ENCODE results near the gene RABGAP1. TPM values are rescaled to one million over a fixed set of nuclear protein-coding genes. Genes with fewer than 3 reads are reported as not detected.

Gene RABGAP1
- total RNA-seq, 1 donor: 50.9 TPM

DNA sequence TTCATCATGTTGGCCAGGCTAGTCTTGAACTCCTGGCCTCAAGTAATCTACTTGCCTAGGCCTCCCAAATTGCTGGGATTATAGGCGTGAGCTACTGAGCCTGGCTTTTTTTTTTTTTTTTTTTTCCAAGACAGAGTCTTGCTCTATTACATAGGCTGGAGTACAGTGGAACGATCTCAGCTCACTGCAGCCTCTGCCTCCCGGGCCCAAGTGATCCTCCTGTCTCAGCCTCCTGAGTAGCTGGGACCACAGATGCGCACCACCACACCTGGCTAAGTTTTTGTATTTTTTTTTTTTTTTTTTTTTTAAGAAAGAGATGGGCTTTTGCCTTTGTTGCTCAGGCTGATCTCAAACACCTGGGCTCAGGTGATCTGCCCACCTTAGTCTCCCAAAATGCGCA lies 66.4 kb downstream of the RABGAP1 start:
- no peak for DNase-seq (ENCODE audit: low read depth in 2 of 3, low spot score in 2 of 3)

DNA sequence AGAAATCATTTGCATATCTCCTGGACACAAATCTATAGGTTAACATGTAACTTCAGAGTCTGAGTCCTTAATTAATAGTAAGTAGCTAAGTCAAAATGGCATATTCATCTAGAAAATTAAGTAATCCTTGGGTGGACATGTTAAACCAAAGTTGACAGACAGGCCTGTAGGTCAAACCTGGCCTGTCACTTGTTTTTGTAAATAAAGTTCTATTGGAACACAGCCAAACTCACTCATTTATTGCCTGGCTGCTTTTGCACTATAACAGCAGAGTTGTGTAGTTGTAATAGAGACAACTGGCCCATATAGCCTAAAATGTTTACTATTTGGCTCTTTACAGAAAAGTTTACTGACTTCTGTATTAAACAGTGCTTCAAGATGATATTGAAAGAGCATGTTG lies 68.1 kb downstream of the RABGAP1 start:
- DNase-seq (ENCODE audit: low read depth in 2 of 3, low spot score in 2 of 3): no peak

DNA sequence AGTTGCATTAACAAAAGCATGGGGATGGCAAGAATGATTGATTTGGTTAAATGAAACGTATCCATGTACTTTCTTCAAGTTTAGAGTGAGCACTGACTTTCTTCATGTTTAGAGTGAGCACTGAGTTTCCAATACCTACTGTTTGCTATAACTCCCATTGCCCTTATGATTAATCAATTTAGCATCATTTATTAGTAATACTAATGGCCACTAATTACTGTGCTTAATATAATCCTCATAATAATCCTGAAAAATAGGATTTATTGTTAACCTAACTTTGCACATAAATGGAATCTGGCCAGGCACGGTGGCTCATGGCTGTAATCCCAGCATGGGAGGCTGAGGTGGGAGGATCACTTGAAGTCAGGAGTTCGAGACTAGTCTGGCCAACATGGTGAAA lies 70.6 kb downstream of the RABGAP1 start:
- DNase-seq (ENCODE audit: low read depth in 2 of 3, low spot score in 2 of 3): no peak

DNA sequence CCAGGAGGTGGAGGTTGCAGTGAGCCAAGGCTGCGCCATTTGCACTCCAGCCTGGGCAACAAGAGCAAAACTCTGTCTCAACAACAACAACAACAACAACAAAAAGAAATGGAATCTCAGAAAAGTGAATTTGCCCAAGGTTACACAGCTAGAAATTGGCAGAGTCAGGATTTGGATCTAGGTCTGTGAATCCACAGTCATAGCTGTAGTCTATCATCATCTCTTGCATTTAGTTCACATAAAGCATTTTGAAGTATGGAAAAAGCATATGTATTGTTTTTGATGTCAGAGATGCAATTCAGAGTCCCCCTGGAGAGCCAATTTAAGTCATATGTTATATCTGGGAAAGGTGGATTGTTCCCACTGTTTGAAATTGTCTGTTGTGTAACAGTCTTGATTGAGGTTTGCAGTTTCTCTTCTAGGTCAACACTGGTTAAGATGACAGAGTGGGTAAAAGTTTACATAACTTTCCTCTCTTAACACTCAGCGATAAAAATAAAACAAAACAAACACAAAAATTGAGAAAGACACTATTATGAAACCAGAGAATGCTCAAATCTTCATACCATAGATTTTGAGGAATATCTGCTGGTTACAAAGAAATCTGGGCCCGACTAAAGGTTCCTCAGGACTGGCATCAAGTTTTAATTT lies 71.2 kb downstream of the RABGAP1 start:
- no peak for DNase-seq (ENCODE audit: low read depth in 2 of 3, low spot score in 2 of 3)

DNA sequence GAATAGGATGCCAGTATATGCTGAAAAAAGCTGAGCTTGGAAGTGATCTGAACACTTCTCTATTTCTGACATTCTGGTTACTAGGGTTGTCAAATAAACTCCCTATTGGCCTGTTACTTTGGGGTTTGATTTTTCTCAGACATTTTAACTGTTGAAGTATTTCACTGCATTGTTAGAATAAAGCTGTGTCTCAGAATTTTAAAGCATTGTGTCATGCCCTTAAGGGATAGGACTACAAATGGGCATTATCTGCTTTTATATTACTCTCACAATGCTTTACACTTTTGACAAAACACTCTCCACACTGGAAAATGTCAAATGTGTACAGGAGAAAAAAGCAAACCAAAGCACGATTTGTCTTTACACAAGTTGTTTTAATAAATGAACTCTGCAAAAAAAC lies 75.8 kb downstream of the RABGAP1 start:
- no peak for DNase-seq (ENCODE audit: low read depth in 2 of 3, low spot score in 2 of 3)

DNA sequence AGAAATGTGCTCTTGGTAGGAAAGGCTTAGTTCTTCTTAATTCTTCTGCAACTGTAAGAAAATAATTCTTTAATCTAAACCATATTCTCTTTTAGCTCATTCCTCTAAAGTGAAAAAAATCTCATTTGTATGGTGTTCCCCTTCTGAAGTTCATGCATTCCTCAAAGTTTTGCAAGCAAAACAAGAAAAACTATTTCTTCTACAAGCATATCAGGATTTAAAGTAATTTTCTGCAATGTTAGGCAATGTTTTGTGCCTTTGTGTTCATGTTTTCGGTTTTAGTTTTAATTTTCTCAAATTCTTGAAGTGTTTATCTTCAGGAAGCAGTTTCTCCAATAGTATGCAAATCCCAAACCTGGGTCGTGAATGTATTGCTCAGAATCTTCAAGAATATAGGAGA lies 80.0 kb downstream of the RABGAP1 start:
- no peak for DNase-seq (ENCODE audit: low read depth in 2 of 3, low spot score in 2 of 3)

DNA sequence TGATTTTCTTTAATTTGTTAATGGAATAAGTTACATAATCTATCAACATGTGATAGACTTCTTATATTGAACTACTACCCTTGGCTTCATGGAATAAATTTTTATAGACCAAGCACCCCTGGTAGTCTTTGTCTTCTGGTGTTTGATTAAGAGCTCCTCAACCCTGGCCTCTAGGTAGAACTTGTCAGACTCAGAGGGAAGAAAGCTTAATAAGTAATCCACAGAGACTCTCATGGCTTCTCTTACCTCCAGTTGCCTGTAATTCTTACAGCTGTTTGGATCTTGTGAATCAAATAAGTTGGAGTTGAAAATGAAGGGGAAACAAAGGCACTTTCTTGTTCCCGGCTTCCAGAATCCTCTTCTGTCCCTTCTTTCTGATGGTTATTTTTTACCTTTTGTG lies 85.6 kb downstream of the RABGAP1 start:
- DNase-seq (ENCODE audit: low read depth in 2 of 3, low spot score in 2 of 3): no peak

DNA sequence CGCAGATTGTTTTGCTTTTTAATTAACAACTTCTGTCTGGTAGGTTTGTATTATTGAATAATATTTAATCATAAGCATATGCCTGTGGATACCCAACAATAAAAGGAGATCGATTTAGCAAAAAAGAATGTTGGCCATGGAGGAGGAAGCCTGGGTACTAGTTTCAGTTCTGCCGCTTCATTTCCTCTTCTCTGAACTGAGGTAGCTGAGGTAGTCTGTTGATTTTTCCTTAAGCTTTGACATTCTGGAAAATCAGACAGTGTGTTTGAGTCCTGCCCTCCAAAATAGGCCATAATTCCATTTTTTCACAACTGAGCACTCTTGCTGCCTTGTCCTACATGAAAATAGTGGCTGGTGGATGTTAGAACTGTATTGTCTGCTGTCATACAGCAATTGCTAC lies 86.7 kb downstream of the RABGAP1 start:
- DNase-seq (ENCODE audit: low read depth in 2 of 3, low spot score in 2 of 3): no peak

DNA sequence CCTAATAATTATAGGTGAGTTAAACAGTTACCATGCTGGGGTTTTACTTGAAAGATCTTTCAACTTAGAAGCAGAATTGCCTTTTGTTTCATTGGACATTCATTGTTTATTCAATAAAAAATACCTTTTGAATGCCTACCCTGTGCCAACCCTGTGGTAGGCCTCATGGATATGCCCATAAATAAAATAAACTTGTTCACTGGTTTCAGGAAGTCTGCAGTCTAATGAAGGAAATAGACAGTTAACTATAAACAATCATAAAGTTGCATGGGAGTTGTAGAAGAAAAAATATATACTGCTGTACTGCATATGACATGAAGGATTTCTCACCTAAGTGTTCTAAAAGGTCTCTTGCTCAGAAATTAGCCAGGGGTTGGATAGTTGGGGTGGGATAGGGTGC lies 87.3 kb downstream of the RABGAP1 start:
- DNase-seq (ENCODE audit: low read depth in 2 of 3, low spot score in 2 of 3): peak in 1 of 3 donors; percentile 43

DNA sequence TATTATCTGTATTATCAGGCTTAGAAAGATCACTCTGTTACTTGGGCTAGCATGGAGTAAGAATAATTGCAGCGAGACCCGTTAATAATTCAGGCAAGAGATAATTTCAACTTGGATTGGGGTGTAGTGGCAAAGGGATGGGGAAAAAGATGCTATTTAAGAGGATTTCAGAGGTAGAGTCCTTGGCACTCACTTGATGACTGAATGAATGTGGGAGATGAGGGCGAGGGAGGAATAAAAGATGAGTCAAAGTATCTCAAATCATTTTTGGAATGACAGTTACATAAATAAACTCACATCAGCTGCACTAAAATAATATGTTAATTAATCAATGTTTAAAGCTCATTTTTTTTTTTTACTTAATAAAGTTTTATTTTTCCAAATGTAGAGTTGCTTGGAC lies 88.2 kb downstream of the RABGAP1 start:
- DNase-seq (ENCODE audit: low read depth in 2 of 3, low spot score in 2 of 3): no peak

DNA sequence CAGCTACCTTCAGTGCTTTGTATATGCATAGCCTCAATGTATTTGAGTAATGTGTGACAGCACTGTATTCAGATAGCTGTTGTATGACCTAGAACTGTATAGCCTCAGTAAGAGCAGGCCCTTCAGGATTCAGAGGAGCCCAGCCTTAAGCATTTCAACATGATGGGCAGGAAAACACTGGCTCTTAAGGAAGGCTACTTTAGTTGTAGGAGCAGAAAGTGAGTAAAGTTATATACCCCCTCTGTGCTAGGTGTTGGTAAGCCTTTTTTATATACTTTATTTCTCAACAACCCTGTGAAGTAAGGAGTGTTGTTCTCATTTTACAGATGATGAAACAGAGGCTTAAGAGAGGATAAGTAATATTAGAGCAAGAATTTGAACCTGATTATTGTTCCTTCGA lies 91.1 kb downstream of the RABGAP1 start:
- DNase-seq (ENCODE audit: low read depth in 2 of 3, low spot score in 2 of 3): no peak

DNA sequence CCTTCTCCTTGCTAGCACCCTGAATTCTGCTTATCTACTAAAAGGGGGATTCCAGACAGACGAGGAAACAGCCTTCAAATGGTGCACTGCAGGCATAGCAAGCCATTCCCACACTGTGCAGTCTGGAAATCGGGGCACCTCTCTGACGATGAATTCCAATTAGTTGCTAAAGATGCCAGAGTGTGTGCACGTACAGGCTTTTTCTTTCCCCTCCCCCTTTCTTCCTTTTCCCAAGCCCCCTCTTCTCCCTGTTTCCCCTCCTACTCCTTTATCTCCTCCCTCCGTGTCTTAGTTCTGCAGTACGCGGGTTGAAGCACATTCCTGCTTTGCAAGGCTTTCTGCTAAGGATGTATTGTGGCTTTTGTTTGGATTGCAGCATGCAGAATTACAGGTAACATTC lies 92.5 kb downstream of the RABGAP1 start, which contains the start of gene GPR21:
Gene GPR21 (plus strand): TSS at position 316 of the 400 bp plus-strand sequence. CDS start 900 bp downstream, outside the sequence.
- no peak for DNase-seq (ENCODE audit: low read depth in 2 of 3, low spot score in 2 of 3)

DNA sequence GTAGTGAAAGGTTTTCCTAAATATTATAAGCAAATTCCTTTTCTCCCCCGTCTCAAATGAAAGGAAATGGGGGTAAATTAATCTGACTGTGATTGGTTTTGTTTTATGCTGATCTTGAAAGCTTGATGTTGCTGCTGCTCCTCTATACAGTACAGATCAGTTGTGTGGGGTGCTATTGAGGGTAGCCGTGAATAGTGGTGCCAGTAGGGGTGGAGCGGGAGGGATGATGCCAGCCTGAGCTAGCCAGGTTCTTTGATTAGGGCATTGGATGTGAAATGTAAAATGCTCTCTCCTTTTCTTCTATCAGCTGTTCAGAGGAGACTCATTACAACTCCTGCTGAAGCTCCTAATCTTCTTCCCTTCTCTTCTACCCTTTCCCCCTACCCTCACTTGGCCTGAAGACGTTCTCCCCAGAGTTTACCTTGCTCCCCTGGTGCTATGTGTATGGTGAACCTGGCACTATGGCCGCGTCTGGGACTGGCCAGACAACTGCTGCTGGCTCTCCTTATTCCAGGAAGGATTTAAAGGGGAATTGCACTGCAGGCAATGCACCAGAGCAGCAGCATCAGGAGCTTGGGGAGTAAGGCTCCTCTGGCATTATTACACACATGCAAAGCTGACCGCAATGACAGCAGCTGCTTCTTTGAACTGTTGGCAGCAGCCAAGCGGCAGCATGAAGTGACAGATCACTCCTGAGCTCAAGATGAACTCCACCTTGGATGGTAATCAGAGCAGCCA lies 93.2 kb downstream of the RABGAP1 start:
- DNase-seq (ENCODE audit: low read depth in 2 of 3, low spot score in 2 of 3): peak in 2 of 3 donors; percentile 73 to 78

DNA sequence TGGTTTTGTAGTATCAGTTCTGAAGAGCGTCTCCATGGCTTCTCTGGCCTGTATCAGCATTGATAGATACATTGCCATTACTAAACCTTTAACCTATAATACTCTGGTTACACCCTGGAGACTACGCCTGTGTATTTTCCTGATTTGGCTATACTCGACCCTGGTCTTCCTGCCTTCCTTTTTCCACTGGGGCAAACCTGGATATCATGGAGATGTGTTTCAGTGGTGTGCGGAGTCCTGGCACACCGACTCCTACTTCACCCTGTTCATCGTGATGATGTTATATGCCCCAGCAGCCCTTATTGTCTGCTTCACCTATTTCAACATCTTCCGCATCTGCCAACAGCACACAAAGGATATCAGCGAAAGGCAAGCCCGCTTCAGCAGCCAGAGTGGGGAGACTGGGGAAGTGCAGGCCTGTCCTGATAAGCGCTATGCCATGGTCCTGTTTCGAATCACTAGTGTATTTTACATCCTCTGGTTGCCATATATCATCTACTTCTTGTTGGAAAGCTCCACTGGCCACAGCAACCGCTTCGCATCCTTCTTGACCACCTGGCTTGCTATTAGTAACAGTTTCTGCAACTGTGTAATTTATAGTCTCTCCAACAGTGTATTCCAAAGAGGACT lies 94.2 kb downstream of the RABGAP1 start:
- peak in 2 of 3 donors; percentile 89 to 95 for DNase-seq (ENCODE audit: low read depth in 2 of 3, low spot score in 2 of 3)

DNA sequence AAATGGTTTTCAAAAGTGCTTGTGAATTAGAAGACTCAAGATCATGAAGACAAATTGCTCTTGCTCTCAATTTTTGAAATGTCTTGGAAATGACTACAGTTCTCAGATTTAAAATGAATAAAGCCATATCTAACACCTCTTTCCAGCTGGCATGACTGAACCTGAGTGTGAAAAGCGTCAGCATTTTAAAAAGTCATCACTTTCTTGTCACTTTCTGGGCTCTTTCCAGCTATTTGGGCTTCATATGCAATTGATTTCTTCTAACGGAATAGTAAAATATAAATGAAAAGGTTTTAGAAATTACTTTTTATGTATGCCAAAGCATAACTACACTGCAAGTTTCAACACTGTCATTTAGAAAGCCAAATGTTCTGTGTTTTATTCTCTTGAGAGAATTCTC lies 95.0 kb downstream of the RABGAP1 start:
- no peak for DNase-seq (ENCODE audit: low read depth in 2 of 3, low spot score in 2 of 3)

DNA sequence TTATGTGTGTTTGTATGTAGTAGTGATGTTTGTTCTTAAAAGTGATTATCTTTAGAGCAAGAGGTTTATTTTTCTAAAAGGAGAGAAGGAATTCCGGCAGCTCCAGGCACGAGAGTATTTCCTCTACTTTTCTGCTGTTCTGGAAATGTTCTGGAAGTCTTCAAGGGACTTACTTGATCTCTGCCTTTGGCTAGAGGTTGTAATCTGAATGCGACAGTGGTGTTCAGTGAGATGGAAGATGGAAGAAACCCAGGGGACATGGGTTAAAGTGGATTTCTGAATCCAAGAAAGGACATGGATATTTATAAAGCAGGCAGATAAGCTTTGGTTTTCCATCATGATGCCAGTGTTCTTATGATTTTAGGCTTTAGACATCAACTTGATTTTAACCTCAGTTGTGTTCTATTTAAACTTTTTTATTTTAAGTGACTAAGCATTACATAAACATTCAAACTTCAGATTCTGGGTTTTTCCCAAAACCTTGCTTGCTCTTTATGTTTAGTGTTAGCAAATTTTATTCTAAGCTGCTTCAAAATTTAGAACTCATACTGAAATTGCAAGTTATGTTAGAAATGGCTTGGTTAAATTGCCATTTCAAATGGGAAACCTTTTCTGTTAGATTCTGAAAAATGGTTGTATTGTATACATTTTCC lies 96.2 kb downstream of the RABGAP1 start:
- no peak for DNase-seq (ENCODE audit: low read depth in 2 of 3, low spot score in 2 of 3)

DNA sequence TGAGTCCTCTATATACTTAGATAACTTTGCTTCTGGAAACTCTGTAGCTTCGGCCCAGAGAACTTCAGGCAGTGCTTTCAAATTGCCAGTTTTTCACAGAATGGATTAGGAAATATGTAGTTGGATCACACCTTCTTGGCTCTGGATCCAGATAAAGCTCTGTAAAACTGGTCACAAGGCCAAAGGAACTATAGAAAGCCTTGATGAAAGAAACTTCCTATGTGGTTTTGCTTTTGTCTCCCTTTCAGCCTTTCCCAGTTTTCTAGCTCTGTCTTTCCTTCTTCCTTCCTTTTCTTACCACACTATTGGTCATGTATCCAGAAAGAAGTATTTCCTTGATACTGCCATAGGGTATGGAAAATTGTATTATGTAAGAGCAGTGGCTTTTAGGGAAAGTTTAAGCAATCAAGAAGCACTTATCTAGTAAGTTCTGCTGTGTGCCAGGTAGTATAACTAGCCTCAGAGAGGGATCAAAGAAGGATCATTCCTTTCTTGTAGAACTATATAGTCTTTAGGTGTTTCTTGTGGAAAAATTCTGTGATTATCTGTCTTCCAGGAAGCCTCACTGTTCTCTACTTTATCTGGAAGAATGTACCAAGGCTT lies 98.9 kb downstream of the RABGAP1 start:
- DNase-seq (ENCODE audit: low read depth in 2 of 3, low spot score in 2 of 3): no peak

DNA sequence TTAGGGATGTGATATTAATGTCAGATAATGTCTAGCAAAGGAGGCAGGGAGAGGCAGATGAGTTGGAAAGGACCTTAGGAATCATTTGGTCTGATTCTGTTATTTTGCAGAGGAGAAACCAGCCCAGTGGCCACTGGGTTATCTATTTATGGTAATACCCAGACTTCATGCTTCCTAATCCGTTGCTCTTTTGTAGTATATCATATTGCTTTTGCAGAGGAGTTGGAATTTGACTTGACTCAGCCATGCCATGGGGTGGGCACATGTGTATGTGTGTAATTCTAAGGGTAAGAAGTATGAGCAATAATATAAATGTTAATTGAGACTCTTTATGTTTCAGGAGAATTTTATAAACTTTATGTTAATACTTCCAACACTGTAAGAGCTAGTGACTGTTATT lies 100.0 kb downstream of the RABGAP1 start:
- DNase-seq (ENCODE audit: low read depth in 2 of 3, low spot score in 2 of 3): no peak

DNA sequence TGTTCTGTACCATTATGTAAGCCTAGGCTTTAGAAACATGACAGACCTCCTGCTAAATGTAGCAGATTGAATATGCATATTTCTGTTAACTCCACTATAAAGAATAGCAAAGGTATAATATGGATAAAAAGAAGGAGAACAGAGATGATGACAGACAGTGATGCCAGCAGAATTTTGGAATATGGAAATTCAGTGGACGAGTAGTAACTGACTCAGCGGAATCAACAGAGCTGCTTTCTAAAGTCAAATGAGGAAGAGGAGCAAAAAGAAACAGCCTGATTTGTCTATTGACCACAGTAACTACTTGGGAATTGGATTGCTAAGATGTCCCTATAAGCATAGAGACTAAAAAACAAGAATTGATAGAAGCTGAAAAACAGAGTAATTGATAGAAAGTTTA lies 100.7 kb downstream of the RABGAP1 start:
- DNase-seq (ENCODE audit: low read depth in 2 of 3, low spot score in 2 of 3): no peak

DNA sequence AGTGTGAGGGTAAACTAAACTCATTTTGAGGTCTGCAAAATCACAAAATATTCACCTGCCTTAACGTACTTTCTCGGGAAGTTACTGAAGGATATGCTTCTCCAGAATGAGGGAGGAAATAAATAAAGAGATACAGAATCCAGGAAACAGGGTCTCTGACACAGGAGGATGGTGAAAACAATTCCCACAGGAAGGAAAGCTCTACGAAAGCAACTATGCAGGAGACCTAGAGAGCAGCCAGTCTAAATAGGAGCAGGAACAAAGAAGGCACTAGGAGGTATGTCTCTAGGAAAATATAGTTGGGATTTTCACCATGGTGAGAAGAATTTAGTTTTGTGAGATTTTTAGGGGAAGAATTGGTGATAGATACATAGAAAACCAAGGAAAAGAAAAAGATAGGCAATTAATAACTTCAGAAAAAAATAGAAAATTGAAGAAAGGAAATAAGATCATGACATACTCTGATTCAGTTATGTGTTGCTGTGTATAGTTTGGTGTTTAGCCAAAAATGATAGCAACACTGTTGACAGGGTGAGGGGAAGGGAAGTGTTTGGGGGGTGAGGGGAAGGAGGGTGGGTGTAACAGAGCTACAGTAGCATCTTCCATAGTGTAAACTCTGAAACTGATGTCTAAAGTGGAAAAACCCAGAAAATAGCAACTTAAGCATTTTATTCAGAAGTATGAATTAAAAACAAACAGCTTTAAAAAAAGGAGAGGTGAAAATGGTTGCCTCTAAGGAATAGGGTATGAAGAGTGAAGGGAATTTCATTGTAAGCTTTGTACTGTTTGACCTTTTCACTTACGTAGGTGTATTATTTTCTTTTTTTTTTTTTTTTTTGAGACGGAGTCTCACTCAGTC lies 102.5 kb downstream of the RABGAP1 start:
- no peak for DNase-seq (ENCODE audit: low read depth in 2 of 3, low spot score in 2 of 3)

Data from hematopoietic multipotent progenitor cell (in vitro differentiated cells).